ENCODE data around the gene VASN.

GRCh38 chr16:4382795-4383357 lies 11.2 kb downstream of the VASN start:
- no peak for TF ChIP-seq CTCF (IDR thresholded peaks at IDR 0.05)
- TF ChIP-seq POLR2A (IDR thresholded peaks at IDR 0.05): no peak
- TF ChIP-seq EP300 (IDR thresholded peaks at IDR 0.05): no peak
- TF ChIP-seq POLR2AphosphoS5 (IDR thresholded peaks at IDR 0.05): no peak
